ENCODE data around the gene MEIS2.

GRCh38 chr15:36875740-36876334 lies 224.5 kb downstream of the MEIS2 start:
- no peak for TF ChIP-seq CTCF (conservative IDR thresholded peaks at IDR 0.05; ENCODE audit: low read depth, low read length)
- no peak for TF ChIP-seq EZH2 (IDR thresholded peaks at IDR 0.05; ENCODE audit: borderline replicate concordance, low read depth, low read length, poor library complexity, severe bottlenecking)

Data from A673 (cell line).